HK-2 (cell line): ENCODE measurements around the gene SYNCRIP.
"Not testable (repeated sequence)": the region's sequence is repeated elsewhere in the genome, so short reads cannot be mapped to it uniquely, and the experiment has no call there.

Source experiments
- DNase-seq: peaks from one replicate; pipeline ENCODE4 v3.0.0-alpha.2; 2018; ENCODE audit not compliant: unreplicated experiment

SYNCRIP gene

DNA sequence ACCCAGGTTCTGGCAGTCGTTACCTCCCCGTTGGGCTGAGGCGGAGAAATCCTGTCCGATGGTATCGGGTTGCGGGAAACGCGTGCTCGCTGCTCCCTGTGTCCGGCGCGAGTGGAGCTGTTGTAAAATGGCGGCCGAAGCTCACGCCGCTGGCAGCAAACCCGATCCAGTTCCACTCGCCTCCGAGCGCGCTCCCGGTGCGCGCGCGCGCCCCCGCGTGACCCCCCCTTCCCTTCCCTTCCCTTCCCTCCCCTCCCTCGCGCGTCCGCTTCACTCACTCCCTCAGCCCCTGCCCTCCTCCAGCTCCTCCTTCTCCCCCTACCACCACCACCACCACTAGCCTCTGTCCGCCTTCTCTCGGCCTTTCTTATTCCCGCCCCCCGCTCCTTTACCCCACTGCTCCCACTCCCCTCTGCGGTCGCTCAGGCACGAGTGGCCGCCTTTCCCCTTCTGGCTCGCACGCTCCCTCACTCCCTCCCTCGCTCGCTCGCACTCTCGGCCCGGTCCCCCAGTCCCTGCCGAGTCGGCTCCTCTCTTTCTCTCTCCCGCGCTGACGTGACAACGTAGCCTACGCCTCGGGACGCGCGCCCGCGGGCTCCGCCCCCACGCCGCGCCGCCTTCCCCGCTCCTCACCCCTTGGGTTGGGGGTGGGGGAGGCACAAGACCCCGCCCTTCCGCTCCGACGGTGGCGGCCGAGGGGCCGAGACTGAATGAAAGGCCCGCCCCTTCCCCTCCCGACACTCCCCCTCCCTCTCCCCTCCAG lies at the start of gene SYNCRIP:
Gene SYNCRIP (minus strand): TSS at position 113 of the 763 bp plus-strand sequence. CDS start 1,447 bp downstream, outside the sequence.
- DNase-seq: peak; percentile 99

DNA sequence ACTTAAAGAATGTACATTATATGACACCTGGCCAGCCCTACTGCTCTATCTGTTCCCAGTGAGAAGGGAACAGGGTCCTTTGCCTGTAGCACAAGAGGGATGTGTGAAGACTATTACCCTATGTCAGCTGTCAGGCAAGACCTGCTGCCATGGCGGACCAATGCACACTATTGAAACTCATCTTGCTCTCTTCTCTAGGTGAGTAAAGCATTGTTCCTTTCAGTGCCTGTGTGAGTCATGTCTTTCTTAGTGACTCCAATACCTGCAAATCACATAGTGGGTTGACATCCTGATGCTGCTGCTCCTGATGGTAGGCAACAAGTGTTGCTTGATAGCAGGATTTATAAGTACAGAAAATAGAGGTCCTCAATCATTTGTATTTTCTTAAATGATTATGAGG lies 48.8 kb upstream of the SYNCRIP start:
- DNase-seq: no peak

DNA sequence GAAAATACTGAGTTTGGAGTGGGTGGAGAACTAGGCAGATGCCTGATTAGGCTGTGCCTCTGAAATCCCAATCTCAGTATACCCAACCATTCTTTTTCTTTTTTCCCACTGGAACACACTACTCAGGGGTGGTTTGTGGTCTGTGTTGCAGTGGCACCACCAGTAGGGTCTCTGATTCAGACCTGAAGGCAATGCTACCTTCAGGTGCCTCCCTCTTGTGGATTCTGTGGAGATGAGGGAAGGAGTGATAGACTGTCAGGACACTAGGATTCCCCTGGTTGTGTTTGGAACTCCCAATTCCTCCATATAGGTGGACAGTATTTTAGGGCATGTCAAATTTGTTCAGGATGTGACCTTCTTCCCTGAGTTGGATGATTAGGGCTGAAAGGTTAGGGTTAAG lies 47.4 kb upstream of the SYNCRIP start:
- no peak for DNase-seq

DNA sequence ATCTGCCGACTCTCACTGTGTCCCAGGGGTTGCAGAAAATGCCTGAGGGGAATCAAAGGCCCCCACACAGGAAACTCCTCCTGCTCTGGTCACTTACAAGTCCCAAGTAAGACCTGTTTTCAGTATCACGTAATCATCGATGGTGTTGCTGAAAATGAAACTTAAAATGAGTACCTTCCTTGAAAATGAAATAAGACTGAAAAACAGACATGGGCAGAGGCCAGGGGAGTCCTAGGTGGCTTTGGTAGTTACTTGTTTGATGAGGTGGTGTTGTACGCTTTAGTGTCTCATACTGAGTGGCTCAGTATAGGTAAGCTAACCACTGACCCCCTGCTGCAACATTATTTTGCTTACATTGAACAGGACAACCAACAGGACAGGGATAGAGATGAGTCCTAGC lies 43.0 kb upstream of the SYNCRIP start:
- no peak for DNase-seq

DNA sequence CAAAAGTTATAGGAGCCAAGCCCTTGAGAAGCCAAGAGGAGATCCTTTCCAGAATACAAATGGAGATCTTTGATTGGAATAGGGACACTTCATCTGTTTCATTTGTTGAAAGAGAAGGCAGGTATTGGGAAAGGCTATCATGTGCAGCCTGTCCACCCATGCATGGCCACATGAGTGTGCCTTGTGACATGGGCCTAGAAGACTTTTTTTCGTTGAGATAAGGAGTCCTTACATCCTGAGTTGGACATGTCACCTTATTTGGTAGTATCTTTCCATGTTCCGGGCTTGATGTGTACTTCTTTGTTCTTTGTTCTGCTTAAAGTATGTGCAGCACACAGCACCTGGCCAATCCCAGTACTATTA lies 42.1 kb upstream of the SYNCRIP start:
- no peak for DNase-seq

DNA sequence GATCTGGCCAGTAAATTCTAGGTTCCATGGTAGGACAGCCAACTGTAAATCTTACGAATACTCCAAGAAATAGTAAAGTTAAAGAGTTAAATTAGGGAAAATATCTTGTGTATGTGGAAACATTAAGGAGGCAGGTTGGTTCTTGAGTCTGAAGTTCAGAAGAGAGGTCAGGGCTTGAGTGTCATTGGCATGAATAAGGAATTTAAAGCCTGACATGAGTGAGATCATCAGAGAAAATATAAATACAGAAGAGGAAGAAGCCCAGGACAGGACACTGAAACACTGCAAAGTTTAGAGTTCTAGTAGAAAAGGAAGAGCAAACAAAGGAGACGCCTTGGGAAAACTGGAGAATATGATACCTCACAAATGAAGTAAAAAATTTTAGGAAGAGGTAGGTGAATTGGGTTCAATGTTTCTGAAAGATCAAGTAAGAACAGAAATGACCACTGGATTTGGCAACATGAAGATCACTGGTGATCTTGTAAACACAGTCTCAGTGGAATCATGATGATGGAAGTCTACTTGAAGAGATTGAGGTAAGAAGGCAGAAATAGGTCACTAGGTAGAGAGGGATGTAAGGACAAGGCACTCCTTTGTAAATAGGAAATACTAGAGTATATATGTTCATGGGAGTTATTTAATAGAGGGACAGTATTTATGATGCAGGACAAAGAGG lies 41.6 kb upstream of the SYNCRIP start:
- DNase-seq: no peak

DNA sequence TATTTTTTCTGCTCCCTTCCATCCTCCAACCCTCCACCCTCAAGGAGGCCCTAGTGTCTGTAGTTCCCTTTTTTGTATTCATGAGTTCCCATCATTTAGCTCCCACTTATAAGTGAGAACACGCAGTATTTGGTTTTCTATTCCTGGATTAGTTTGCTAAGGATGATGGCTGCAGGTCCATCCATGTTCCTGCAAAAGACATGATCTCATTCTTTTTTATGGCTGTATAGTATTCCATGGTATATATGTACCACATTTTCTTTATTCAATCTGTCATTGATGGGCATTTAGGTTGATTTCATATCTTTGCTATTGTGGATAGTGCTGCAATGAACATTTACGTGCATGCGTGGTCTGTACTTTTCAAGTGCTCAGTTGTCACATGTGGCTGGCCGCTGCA lies 39.2 kb upstream of the SYNCRIP start:
- DNase-seq: not testable (repeated sequence)

DNA sequence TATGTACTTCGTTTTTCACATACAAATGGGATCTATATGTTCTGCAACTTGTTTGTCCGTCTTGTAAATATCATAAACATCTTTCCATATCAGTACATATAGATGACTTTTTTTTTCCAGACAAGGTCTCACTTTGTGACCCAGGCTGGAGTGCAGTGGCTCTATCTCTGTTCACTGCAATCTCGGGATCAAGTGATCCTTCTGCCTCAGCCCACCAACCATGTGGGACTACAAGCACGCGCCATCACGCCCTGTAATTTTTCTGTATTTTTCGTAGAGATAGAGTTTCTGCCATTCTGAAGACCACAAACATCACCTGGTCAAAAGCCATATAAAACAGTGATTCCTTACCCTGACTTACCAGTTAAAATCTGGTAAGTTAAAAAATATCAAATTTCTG lies 37.7 kb upstream of the SYNCRIP start:
- no peak for DNase-seq

DNA sequence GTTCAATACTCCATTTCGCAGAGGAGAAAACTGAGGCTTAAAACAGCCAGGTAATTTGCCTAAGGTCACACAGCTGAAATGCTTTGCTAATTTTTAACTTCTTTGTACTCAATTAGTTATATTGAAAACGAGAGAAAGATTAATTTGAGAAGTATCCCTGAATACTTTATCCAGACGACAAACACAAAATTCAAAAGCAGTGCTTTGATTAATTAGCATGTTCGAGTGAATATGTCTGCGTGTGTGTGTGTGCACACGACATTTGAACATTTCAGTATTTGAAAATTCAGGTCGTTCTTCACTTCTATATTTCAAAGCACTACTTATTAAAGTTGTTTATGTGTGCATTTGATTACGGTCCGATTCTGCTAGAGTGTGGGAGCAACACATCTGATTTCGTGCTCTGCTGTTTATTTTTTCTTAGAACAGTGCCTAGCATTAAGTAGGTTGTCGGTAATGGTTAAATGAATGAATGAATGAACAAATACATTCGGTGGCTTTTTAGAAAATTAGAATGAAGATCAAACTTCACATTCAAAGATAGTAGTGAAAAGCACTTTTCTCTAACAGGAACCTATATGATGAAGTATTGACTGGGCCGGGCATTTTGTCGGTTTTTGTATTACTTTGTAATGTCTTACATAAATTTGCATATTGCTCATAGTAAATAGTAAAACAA lies 36.9 kb upstream of the SYNCRIP start:
- DNase-seq: no peak

DNA sequence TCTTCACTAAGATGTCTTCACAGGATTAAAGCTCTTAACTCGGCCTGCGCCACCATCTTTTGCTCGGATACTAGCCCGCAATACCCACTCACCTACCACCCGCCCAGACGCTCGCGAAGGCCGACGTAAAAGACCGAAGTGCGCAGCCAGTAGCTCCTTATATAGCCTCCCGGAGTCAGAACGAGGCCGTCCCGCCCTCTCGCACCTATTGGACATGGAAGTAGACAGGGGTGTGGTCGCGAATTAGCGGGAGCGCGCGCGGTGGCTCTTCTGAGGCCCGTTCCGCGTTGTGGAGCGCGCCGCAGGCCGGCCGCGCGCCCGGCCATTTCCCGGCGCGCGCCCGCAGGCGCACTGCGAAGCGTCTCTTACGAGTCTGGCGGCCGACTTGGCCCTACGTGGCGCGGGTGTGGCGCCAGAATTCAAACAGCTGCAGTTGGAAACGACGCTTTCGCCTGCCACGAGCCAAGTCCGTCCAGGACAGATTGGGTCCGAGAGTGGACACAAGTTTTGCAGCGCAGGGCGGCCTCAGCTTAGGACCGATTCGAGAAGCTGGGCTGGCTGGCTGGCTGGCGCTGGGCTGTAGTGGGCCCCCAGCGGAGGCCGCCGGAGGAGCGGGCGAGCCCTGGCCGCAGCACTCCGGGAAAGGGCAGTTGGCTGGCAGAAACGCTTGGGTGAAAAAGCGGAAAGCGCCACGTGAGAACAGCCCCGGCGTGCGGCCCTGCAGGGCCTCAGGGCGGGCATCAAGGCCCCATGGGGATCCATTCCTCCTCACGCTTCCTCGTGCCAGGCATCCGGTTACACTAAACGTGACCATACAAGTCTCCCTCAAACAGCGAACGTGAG lies 36.1 kb upstream of the SYNCRIP start:
- peak; percentile 98 for DNase-seq

DNA sequence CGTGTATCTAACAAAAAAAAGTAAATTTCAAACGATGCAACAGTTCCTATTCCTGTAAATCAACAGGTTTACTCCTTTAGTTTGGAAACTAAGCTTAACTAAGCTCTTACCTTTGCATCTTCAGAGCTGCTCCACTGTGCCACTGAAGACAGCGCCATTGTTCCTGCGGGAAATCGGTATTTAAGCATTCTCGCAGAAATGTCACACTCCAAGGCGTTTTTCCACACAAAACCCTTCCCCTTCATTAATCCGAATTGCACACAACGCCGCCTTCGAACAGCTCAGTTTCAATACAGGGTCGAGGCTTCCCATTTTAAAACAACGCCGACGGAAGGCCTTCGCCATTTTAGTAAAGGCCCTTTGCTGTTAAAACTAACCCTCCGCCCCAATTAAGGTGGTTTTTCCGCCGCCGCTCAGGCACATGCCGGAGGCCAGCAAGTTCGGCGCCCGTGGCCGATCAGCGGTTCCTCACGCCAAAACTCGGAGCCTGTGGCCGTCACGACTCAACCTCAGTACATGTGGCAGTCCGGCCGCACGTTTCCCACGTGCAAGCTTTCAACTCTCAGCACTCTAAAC lies 35.4 kb upstream of the SYNCRIP start:
- DNase-seq: no peak

DNA sequence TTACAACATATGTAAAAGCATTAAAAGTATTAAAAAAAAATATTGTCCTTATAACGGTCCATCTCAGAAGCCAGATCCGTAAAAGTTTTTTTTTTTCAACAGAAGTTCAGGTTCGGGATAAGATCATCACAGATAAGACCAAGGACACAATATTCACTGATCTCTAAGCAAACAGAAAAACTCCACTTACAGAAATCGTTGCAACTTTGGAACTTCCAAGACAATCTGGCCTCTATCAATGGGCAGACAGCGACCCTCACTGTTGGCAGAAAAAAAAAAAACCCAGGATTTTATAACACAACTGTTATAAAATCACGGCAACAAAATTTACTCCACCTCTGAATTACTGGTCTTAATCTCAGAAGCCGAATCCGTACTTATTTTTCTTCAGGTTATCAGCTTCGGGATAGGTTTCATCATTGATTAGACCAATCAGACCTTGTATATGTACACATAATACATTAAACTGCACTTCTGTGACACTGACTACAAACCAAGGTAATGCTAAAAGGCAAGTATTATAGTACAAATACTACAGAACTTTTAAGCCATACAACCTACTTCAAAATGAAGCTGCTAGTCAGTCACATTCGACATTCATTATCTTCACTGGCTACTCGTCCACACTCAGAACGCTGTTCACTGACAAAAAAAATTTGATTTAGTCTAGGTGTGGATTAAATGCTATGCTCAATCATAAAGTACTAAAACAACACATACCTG lies 34.7 kb upstream of the SYNCRIP start:
- no peak for DNase-seq

DNA sequence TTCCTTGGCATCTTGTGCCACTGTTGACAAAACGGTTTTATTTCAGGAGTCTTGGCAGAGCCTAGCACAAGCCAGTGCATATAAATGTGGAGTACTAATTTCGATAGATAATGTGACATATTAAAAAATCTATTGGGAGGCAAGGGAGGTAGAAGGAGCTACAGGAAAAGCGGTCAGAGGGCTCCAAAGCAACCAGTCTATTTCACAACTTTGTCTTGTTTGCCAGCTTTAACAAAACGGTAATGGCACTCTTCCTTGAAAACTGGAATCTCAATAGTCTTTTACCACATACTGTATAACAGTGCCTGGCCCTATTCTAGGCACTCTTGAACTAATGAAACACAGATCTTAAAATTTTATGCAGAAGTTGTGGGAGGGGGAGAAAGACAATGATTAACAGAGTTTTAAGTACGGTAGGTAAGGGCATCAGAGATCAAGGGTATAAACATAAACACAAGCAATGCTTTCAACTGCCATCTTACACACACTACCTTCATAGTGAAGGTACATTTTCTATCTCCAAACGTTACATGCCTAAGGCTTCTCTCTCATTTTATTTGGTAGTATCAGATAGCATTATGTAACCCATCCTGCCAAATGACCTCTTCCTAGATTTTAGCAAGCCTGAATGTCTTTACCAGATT lies 33.5 kb upstream of the SYNCRIP start:
- DNase-seq: no peak

DNA sequence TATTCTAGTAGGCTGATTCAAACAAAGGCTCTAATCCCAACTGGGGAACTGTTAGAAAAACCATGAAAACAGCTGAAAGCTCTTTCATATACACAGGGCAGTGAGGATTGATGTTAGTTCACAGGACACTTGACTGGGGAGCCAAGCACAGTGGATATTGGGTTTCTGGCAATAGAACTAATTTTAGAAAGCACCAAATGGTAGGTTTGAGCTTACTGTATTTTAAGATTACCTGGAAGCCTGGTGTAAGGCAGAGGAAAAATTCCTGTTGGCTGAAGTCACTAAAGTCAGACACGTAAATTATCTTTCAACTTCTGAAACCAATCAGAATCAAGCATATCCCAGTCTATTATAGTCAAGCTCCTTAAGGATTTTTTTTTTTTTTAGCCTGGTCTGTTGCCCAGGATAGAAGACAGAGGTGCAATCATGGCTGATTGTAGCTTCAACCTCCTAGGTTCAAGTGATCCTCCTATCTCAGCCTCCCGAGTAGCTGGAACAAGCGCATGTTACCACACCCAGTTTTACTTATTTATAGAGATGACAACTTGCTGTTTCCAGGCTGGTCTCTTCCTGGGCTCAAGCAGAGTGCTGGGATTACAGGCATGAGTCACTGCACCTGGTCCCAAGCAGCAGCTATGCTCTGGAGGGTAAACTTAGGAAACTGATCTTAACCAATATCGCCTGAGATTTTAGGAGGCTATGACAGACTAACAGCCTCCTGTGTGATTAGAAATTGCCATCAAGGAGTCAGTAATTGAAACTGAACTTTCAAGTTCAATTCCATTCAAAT lies 32.5 kb upstream of the SYNCRIP start:
- peak; percentile 48 for DNase-seq

DNA sequence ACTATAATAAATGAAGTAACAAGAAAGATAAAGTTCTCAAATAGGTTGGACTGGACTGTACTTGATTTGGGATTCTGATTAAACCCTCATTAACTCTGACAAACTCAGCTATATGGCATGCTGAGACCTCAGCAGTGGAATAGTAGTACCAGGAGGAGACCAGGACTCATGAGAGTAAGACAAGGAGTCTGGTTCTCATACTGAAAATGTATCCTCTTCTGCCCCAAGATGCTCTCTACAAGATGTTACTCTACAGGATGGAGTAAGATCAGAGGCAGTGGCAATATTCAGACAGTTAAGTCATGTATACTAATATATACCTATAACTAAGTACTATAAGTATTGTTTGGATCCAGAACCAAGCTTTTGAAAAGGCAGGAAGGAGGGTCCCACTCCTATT lies 31.9 kb upstream of the SYNCRIP start:
- no peak for DNase-seq

DNA sequence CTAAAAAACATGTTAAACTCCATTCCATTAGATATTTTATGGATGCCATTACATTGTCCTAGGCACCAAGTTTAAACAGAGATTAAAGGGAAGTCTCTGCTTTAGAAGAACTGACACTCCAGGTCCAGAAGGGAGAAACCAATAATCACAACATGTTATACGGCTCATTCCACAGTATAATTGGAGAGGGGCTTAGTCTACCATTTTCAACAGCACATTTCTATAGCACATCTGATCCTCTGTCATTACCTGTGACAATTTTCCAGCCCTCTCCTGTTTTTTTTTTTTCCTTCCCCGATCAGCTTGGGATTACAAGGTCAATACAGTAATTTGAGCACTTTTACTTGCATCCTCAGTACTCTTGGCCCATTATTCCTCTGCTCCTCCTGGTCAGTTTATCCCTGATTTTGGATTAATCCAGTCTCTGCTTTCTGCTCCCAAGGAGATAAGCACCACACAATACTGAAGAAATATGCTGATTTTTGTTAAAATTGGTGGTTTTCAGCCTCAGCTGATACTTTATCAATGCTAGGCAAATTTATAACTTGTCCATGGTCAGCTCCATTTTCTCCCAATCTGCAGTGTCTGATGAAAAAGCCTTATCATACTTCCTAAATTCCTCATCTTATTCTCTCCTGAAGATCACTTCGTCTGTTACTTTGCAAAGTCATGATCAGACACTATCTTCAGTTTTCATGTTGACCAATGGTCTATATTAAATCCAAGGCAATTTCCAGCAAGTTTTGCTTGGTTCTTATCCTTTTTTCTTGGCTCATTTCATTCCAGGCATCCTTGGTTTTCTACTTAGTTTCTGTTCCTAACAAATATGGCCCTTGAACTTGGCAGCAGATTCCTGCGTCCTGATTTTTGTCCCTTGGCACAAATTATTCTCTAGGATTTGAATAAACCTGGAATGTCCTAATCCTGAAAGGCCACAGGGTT lies 30.8 kb upstream of the SYNCRIP start:
- DNase-seq: no peak

DNA sequence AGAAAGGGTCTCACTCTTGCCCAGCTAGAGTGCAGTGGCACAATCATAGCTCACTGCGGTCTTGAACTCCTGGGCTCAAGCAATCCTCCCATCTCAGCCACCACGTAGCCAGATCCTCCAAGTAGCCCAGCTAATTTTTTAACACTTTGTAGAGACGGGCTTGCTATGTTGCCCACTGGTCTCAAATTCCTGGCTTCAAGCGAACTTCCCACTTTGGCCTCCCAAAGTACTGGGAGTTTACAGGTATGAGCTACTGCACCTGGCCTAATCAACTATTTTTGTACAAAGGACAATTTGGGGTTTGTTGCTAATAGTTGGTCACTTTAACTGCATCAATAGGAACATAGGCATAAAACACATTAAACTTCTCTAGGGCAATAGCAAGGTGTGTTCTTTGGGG lies 29.9 kb upstream of the SYNCRIP start:
- no peak for DNase-seq

DNA sequence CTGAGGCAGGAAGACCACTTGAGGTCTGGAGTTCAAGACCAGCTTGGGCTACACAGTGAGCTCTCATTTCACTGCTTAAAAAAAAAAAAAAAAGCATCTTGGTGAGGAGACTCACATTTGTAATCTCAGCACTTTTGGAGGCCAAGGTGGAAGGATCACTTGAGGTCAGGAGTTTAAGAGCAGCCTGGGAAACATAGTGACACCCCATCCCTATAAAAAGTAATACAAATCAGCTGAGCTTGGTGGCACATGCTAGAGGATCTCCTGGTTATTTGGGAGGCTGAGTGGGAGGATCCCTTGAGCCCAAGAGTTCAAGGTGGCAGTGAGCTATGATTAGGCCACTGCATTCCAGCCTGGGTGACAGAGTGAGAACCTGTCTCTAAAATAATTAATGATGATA lies 29.4 kb upstream of the SYNCRIP start:
- no peak for DNase-seq

DNA sequence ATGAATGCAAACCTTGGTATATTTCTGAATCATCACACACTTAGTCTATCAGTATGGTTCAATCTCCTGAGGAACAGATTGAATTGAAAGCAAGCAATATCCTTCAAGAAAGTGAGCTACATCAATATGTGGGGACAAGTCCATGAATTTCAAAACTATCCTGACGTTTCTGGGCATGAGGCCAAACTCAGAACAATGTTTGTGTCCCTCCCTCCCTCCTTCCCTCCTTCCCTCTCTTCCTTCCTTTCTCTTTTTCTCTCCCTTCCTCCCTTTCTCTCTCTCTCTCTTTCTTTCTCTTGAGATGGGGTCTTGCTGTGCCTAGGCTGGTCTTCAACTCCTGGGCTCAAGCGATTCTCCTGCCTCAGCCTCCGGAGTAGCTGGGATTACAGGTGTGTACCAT lies 27.9 kb upstream of the SYNCRIP start:
- DNase-seq: no peak
